GM19351 (cell line): Measurements from ENCODE around the gene TBC1D3L.
"Not testable (repeated sequence)": the region's sequence is repeated elsewhere in the genome, so short reads cannot be mapped to it uniquely, and the experiment has no call there.

ENCODE experiments used
- ATAC-seq: cut with Tn5 transposase; IDR thresholded peaks from one replicate; pipeline ENCODE4 v1.9.1; 2021; ENCODE audit warnings: mild to moderate bottlenecking, moderate library complexity; ENCODE audit not compliant: unreplicated experiment

TBC1D3L gene

GRCh38 chr17:37988960-37989359 lies at the start of gene TBC1D3L:
TBC1D3L (minus strand) TSS chr17:37989060; CDS start chr17:37987520, 1,540 bp downstream.
- not testable (repeated sequence) for ATAC-seq

- not testable (repeated sequence) for ATAC-seq
Measured at GRCh38 chr17:38003676-38004075, 14.8 kb upstream of the TBC1D3L start, which contains the start of gene TBC1D3D. TBC1D3D (plus strand) TSS chr17:38003976; CDS start chr17:38005561, 1,585 bp downstream.
